ENCODE results near the gene DACH1. TPM values are rescaled to one million over a fixed set of nuclear protein-coding genes. Genes with fewer than 3 reads are reported as not detected.
"Not testable (repeated sequence)": the region's sequence is repeated elsewhere in the genome, so short reads cannot be mapped to it uniquely, and the experiment has no call there.

The DACH1 gene
- total RNA-seq, 4 donors from 2014 or later, result 0.38 to 5.8 (median 2.5) TPM

DNA sequence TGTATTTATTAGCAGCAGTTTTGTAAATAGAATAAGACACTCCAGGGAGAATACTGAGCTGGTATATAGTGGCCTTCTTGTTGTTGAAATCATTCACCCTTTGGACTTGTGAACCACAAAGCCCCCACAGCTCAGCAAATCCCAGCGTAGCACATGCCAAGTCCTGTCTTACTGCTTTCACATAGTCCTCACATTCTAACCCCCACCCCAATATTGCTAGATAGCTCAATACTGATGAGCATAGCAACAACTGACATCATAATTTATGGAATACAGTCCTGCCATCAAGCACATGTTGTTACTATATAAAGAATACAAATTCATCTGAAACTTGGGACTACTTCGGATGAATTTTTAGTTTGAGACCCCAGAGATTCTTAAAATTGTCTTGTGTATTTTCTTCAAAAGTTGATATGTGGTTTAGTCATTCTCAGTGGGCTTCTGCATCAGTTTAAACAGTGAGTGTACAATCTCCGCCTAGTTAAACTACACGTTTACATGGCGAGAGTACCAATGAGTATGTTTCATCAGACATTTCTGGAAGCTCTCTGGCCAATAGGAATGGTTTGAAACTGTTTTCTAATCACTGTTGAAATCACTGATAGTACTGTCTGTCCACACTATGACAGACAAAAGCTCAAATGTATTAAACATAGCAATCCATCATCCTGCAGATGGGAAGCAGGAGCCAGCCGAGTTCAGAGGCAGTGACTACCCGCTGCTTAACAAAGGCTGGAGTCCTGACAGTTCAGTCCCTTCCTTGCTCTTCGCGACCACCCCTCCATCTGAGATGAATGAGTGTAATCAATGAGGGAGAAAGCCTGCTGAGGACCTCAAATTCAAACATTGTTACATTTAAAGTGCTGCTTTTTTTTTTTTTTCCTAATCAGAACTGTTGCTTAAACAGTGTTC lies 15.2 kb downstream of the DACH1 start:
- no peak for TF ChIP-seq POLR2A (IDR thresholded peaks at IDR 0.05)
- TF ChIP-seq, protein P1, sequence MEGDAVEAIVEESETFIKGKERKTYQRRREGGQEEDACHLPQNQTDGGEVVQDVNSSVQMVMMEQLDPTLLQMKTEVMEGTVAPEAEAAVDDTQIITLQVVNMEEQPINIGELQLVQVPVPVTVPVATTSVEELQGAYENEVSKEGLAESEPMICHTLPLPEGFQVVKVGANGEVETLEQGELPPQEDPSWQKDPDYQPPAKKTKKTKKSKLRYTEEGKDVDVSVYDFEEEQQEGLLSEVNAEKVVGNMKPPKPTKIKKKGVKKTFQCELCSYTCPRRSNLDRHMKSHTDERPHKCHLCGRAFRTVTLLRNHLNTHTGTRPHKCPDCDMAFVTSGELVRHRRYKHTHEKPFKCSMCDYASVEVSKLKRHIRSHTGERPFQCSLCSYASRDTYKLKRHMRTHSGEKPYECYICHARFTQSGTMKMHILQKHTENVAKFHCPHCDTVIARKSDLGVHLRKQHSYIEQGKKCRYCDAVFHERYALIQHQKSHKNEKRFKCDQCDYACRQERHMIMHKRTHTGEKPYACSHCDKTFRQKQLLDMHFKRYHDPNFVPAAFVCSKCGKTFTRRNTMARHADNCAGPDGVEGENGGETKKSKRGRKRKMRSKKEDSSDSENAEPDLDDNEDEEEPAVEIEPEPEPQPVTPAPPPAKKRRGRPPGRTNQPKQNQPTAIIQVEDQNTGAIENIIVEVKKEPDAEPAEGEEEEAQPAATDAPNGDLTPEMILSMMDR (IDR thresholded peaks at IDR 0.05), result no peak
- DNase-seq (ENCODE audit: low spot score in 2 of 2), result no peak
- 76 to 77% methylated on average over 9 of the region's 9 CpGs for WGBS, 2 donors
- H3K4me3 ChIP-seq (ENCODE audit: low read depth, poor library complexity, severe bottlenecking), result no peak overlapping the region
- intact Hi-C loops (cut with DNase I; ENCODE audit: low total_unique reads), result no loop called here

DNA sequence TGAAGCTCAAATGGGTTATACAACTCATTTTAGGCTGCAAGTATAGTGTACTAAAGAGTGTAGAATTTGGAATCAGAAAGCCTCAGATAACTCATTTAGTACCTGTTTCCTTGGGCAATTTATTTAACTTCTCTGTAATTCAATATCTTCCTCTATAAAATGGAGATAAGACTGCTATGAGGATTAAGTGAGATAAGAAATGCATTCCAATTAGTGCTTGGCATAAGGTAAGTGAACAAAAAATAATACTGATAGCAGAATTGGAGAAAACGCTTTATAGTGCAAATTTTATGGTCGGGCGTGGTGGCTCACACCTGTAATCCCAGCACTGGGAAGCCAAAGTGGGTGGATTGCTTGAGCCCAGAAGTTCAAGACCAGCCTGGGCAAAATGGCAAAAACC lies 25.0 kb downstream of the DACH1 start:
- H3K4me3 ChIP-seq (ENCODE audit: low read depth, poor library complexity, severe bottlenecking), result no peak overlapping the region
- 84 to 94% methylated on average over 3 of the region's 3 CpGs for WGBS, 2 donors
- no peak for DNase-seq (ENCODE audit: low spot score in 2 of 2)
- intact Hi-C loops (cut with DNase I; ENCODE audit: low total_unique reads), result no loop called here
- TF ChIP-seq, protein P1 (IDR thresholded peaks at IDR 0.05), result no peak
- TF ChIP-seq POLR2A (IDR thresholded peaks at IDR 0.05), result no peak

DNA sequence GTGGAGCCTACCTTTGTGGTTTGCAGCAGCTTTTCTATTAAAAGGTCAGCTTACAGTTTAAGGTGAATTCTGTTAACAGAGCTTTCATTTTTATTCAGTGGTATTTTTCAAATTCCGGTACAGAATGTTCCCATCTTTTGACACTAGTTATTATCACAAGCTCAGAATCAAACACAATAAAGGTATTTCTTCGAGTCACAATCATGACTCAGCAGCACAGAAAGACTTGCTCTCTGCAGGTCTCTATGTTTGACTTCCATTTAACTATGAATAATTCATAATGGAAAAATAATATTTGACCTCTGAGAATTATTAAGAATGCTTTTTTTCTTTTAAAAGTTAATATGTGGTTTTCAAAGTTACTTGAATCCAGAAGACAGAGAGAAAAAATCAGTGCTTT lies 28.2 kb downstream of the DACH1 start:
- DNase-seq (ENCODE audit: low spot score in 2 of 2), result no peak
- H3K4me3 ChIP-seq (ENCODE audit: low read depth, poor library complexity, severe bottlenecking), result no peak overlapping the region
- 72 to 77% methylated on average over 2 of the region's 2 CpGs for WGBS, 2 donors
- intact Hi-C loops (cut with DNase I; ENCODE audit: low total_unique reads), result no loop called here
- TF ChIP-seq, protein P1 (IDR thresholded peaks at IDR 0.05), result no peak
- no peak for TF ChIP-seq POLR2A (IDR thresholded peaks at IDR 0.05)

DNA sequence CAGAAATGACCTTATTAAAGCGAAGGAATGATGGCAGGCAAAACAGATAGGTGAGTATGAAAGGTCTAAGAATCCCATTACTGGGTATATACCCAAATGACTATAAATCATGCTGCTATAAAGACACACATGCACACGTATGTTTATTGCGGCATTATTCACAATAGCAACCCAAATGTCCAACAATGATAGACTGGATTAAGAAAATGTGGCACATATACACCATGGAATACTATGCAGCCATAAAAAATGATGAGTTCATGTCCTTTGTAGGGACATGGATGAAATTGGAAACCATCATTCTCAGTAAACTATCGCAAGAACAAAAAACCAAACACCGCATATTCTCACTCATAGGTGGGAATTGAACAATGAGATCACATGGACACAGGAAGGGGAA lies 29.4 kb downstream of the DACH1 start:
- 84 to 94% methylated on average over 4 of the region's 5 CpGs for WGBS, 2 donors
- H3K4me3 ChIP-seq (ENCODE audit: low read depth, poor library complexity, severe bottlenecking); intact Hi-C loops (cut with DNase I; ENCODE audit: low total_unique reads); DNase-seq (ENCODE audit: low spot score in 2 of 2): not testable (repeated sequence)

DNA sequence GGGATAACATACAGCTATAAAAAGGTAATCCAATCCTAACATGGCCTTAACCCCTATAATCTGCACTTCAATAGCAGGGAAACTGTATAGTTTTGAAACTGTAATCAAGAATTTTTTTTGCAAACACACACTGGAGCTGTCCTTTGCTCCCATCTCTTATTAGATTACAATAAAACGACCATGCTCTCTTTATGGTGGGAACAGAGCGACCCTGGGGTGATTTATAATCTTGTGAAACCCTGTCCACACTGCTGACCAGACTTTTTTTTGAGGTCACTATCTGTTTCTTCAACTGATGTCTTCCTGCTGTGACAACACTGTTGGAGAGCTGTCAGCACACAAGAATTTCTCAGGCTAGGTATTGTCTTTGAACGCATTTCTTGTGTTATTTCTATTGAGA lies 35.3 kb downstream of the DACH1 start:
- DNase-seq (ENCODE audit: low spot score in 2 of 2), result no peak
- no peak for TF ChIP-seq POLR2A (IDR thresholded peaks at IDR 0.05)
- TF ChIP-seq, protein P1 (IDR thresholded peaks at IDR 0.05), result no peak
- 60 to 66% methylated on average over 3 of the region's 3 CpGs for WGBS, 2 donors
- intact Hi-C loops (cut with DNase I; ENCODE audit: low total_unique reads), result no loop called here
- no peak overlapping the region for H3K4me3 ChIP-seq (ENCODE audit: low read depth, poor library complexity, severe bottlenecking)

DNA sequence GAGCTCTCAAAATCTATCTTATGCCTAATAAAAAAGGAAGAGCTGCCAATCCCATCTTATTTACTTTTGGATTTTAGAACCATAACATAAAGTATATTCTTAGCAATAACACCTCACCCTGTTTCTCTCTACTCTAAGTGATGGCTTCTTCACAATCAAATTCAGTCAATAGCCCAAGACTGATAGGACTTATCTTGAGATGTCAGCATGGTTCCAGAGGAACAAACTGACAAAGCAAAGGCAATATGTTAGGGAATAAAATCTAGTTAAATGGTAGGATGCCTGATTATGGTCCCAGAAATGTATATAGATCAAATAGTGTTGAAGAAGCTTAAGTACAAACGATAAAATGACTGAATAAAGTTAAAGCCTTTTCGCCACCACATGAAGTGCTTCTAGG lies 36.3 kb downstream of the DACH1 start:
- TF ChIP-seq, protein P1 (IDR thresholded peaks at IDR 0.05), result no peak
- no peak for TF ChIP-seq POLR2A (IDR thresholded peaks at IDR 0.05)
- no peak overlapping the region for H3K4me3 ChIP-seq (ENCODE audit: low read depth, poor library complexity, severe bottlenecking)
- WGBS, 2 donors, result 95% methylated on average over 2 of the region's 2 CpGs
- intact Hi-C loops (cut with DNase I; ENCODE audit: low total_unique reads), result no loop called here
- DNase-seq (ENCODE audit: low spot score in 2 of 2), result no peak

Data from lower leg skin (tissue), 4 donors.